HCT116 (cell line): Measurements from ENCODE around the gene NLGN4Y. TPM values are rescaled to one million over a fixed set of nuclear protein-coding genes. Genes with fewer than 3 reads are reported as not detected.

Experiments used
- ATAC-seq: fragments of 200-7000 bp; cut with Tn5 transposase; 2 replicates; pipeline ENCODE4 v1.9.1; 2020; ENCODE audit warnings: mild to moderate bottlenecking, moderate library complexity
- BruUV-seq: library from RNA; stranded (reverse); fragments of 400-500 nt; replicated peaks from 2 replicates; lab custom pipeline; 2021; lab: Mats Ljungman, UMichigan
- CTCF ChIA-PET: fragments of 300-600 bp; sonication (Branson Sonifier 250); formaldehyde crosslinking; loops from one replicate; lab custom pipeline; 2021; ENCODE audit warnings: antibody characterized with exemption; lab: Charles Lee
- POLR2A ChIA-PET: fragments of 300-600, 350-600 bp; sonication (Branson Sonifier 250); formaldehyde crosslinking; loops from one replicate; lab custom pipeline; 2021; ENCODE audit warnings: antibody characterized with exemption; lab: Charles Lee
- RAD21 ChIA-PET, 2 experiments: fragments of 300-600 bp; sonication (Branson Sonifier 250); formaldehyde crosslinking; loops; one replicate each; lab custom pipeline; 2023; ENCODE audit warnings: low total read pairs in 2 of 2; ENCODE audit not compliant: uncharacterized antibody in 2 of 2, unreplicated experiment in 2 of 2, low non-redundant PET in 1 of 2; lab: Charles Lee
- DNase-seq: peaks from one replicate; pipeline ENCODE4 v3.0.0-alpha.2; 2010; ENCODE audit warnings: low read depth, low spot score
- H2AFZ ChIP-seq: fragments of 200-600 bp; shearing (Covaris generic), sonication (generic); 2 replicates; pipeline ENCODE4 v1.6.1; 2017; ENCODE audit warnings: low read depth, mixed run types, mixed read lengths, antibody characterized with exemption, low read length; ENCODE audit not compliant: poor library complexity, severe bottlenecking
- H3K27ac ChIP-seq: 2 replicates; pipeline ENCODE4 v1.5.1; 2012; ENCODE audit warnings: low read depth, low read length
- H3K27me3 ChIP-seq: fragments of 200-600 bp; sonication (generic); 2 replicates; pipeline ENCODE4 v1.6.1; 2016; ENCODE audit warnings: mixed run types, low read length, mixed read lengths; ENCODE audit not compliant: insufficient read depth
- H3K36me3 ChIP-seq, 2 experiments: fragments of 200-500 bp in 1 of 2; fragments of 200-600 bp in 1 of 2; sonication (Bioruptor generic) in 1 of 2; sonication (generic) in 1 of 2; 2 replicates each; pipeline versions ENCODE4 v1.5.1 to v1.6.1; 2014 to 2016; ENCODE audit warnings: low read length in 2 of 2, inconsistent platforms in 1 of 2, mixed read lengths in 1 of 2, mixed run types in 1 of 2; ENCODE audit not compliant: insufficient read depth in 2 of 2, control insufficient read depth in 1 of 2
- H3K4me1 ChIP-seq, 2 experiments: fragments of 200-600 bp in 1 of 2; sonication (generic) in 1 of 2; 2 replicates each; pipeline versions ENCODE4 v1.5.1 to v1.6.1; 2012 to 2017; ENCODE audit warnings: low read length in 2 of 2, inconsistent platforms in 1 of 2, mild to moderate bottlenecking in 1 of 2, mixed read lengths in 1 of 2, mixed run types in 1 of 2, moderate library complexity in 1 of 2; ENCODE audit not compliant: insufficient read depth in 2 of 2, control insufficient read depth in 1 of 2
- H3K4me2 ChIP-seq: fragments of 200-600 bp; sonication (generic); 2 replicates; pipeline ENCODE4 v1.6.1; 2017; ENCODE audit warnings: mixed run types, low read length, mixed read lengths
- H3K4me3 ChIP-seq, 2 experiments: fragments of 200-600 bp in 1 of 2; sonication (generic) in 1 of 2; replicated peaks in 1 of 2; 2 replicates each; pipeline ENCODE4 v1.5.1; 2011 to 2016; ENCODE audit warnings: low read length in 2 of 2, control low read depth in 1 of 2, low read depth in 1 of 2, mild to moderate bottlenecking in 1 of 2, mixed read lengths in 1 of 2, mixed run types in 1 of 2
- H3K79me2 ChIP-seq: fragments of 200-600 bp; sonication (generic); 2 replicates; pipeline ENCODE4 v1.6.1; 2017; ENCODE audit warnings: mild to moderate bottlenecking, mixed run types, low read length, moderate library complexity, mixed read lengths; ENCODE audit not compliant: insufficient read depth
- H3K9ac ChIP-seq: fragments of 200-600 bp; sonication (generic); 2 replicates; pipeline ENCODE4 v1.6.1; 2016; ENCODE audit warnings: low read length, mixed read lengths
- H3K9me2 ChIP-seq: fragments of 200-600 bp; sonication (generic), shearing (Covaris generic); 2 replicates; pipeline ENCODE4 v1.6.1; 2017; ENCODE audit warnings: mixed run types, mild to moderate bottlenecking, moderate library complexity; ENCODE audit not compliant: insufficient read depth
- H3K9me3 ChIP-seq, 2 experiments: fragments of 200-500 bp in 1 of 2; fragments of 200-600 bp in 1 of 2; sonication (Bioruptor generic) in 1 of 2; sonication (generic) in 1 of 2; 2 replicates each; pipeline ENCODE4 v1.6.1; 2014 to 2017; ENCODE audit warnings: low read length in 2 of 2, mixed read lengths in 2 of 2, inconsistent platforms in 1 of 2, low read depth in 1 of 2, mild to moderate bottlenecking in 1 of 2, mixed run types in 1 of 2, moderate library complexity in 1 of 2; ENCODE audit not compliant: control insufficient read depth in 1 of 2, insufficient read depth in 1 of 2
- H4K20me1 ChIP-seq: fragments of 200-600 bp; sonication (generic), shearing (Covaris generic); 2 replicates; pipeline ENCODE4 v1.6.1; 2017; ENCODE audit warnings: mixed run types, mild to moderate bottlenecking, moderate library complexity; ENCODE audit not compliant: insufficient read depth
- CTCF ChIP-seq, 3 experiments: fragments of 200-600 bp in 1 of 3; sonication (generic) in 1 of 3; IDR thresholded peaks in 2 of 3; conservative IDR thresholded peaks in 1 of 3; 2 replicates each; pipeline ENCODE4 v1.5.1; 2012 to 2017; ENCODE audit warnings: low read depth in 2 of 3, low read length in 2 of 3, antibody characterized with exemption in 1 of 3, borderline replicate concordance in 1 of 3, control low read depth in 1 of 3, mild to moderate bottlenecking in 1 of 3, mixed read lengths in 1 of 3, mixed run types in 1 of 3, moderate library complexity in 1 of 3; ENCODE audit not compliant: insufficient read depth in 1 of 3
- EGR1 ChIP-seq: IDR thresholded peaks from 2 replicates; pipeline ENCODE4 v1.6.1; 2012; ENCODE audit warnings: low read depth
- EZH2phosphoT487 ChIP-seq: fragments of 200-600 bp; IDR thresholded peaks from 2 replicates; pipeline ENCODE4 v1.6.1; 2018; ENCODE audit warnings: antibody characterized with exemption, borderline replicate concordance
- JUND ChIP-seq: IDR thresholded peaks from 2 replicates; pipeline ENCODE4 v1.6.1; 2012
- POLR2AphosphoS5 ChIP-seq: IDR thresholded peaks from 2 replicates; pipeline ENCODE4 v1.6.1; 2011; ENCODE audit warnings: mild to moderate bottlenecking, low read depth, low read length, moderate library complexity
- RAD21 ChIP-seq: IDR thresholded peaks from 2 replicates; pipeline ENCODE4 v1.6.1; 2012; ENCODE audit warnings: low read depth, mild to moderate bottlenecking
- SRF ChIP-seq: IDR thresholded peaks from 2 replicates; pipeline ENCODE4 v1.6.1; 2012; ENCODE audit warnings: low read depth
- YY1 ChIP-seq: IDR thresholded peaks from 2 replicates; pipeline ENCODE4 v1.6.1; 2011; ENCODE audit warnings: low read length, low read depth, moderate library complexity, mild to moderate bottlenecking; ENCODE audit not compliant: insufficient replicate concordance; ENCODE audit errors: extremely low read depth
- ZBTB33 ChIP-seq: IDR thresholded peaks from 2 replicates; pipeline ENCODE4 v1.6.1; 2011; ENCODE audit warnings: mild to moderate bottlenecking, low read length, moderate library complexity; ENCODE audit not compliant: insufficient replicate concordance; ENCODE audit errors: extremely low read depth
- ZFX ChIP-seq: fragments of 450-650 bp; IDR thresholded peaks from 2 replicates; pipeline ENCODE4 v1.6.1; 2017
- ZNF274 ChIP-seq: fragments of 200-500 bp; sonication (Bioruptor generic); IDR thresholded peaks from 2 replicates; pipeline ENCODE4 v1.6.1; 2014; ENCODE audit warnings: mild to moderate bottlenecking, low read depth, low read length, inconsistent platforms
- intact Hi-C: fragments of 100-400 bp; cut with micrococcal nuclease; formaldehyde crosslinking; loops from 2 replicates; pipeline ENCODE4 v1.10.0; 2022
- total RNA-seq: library from RNA; stranded (reverse); gene quantifications from one replicate; pipeline ENCODE4 v1.2.1, GENCODE V29; 2021; ENCODE audit not compliant: unreplicated experiment
- TF ChIP-seq, protein P1 (sequence below): IDR thresholded peaks from 2 replicates; pipeline ENCODE4 v1.6.1; 2012; ENCODE audit warnings: low read depth
- TF ChIP-seq, protein P2 (sequence below): IDR thresholded peaks from 2 replicates; pipeline ENCODE4 v1.6.1; 2012

NLGN4Y gene
- total RNA-seq, 1 experiment from 2014 or later: 0.22 TPM

GRCh38 chrY:14586725-14587124 lies 62.4 kb downstream of the NLGN4Y start:
- Histone ChIP-seq H3K4me2 (no peak overlapping the region), H3K4me3 (no peak overlapping the region), H4K20me1 (no peaks in the 10 kb centered on the region), H3K36me3 (no peaks in the 10 kb centered on the region), H3K4me1 (no peaks in the 10 kb centered on the region), H3K27ac (no peak overlapping the region), H3K9me2 (no peaks in the 10 kb centered on the region)
- ChIA-PET RAD21 (no interaction called here), CTCF (no interaction called here)
- no peak for ATAC-seq
- intact Hi-C loops: no loop called here
- TF ChIP-seq RAD21 (no peak), JUND (no peak), ZBTB33 (no peak), ZNF274 (no peak), SRF (no peak), EZH2phosphoT487 (no peak), CTCF (IDR thresholded peaks at IDR 0.05 in 2 of 3, conservative IDR thresholded peaks at IDR 0.05 in 1 of 3; ENCODE audit: borderline replicate concordance in 1 of 3, insufficient read depth in 1 of 3, low read depth in 2 of 3, low read length in 2 of 3) (no peak), YY1 (no peak), EGR1 (no peak), POLR2AphosphoS5 (no peak), ZFX (no peak)
- TF ChIP-seq, protein P1, sequence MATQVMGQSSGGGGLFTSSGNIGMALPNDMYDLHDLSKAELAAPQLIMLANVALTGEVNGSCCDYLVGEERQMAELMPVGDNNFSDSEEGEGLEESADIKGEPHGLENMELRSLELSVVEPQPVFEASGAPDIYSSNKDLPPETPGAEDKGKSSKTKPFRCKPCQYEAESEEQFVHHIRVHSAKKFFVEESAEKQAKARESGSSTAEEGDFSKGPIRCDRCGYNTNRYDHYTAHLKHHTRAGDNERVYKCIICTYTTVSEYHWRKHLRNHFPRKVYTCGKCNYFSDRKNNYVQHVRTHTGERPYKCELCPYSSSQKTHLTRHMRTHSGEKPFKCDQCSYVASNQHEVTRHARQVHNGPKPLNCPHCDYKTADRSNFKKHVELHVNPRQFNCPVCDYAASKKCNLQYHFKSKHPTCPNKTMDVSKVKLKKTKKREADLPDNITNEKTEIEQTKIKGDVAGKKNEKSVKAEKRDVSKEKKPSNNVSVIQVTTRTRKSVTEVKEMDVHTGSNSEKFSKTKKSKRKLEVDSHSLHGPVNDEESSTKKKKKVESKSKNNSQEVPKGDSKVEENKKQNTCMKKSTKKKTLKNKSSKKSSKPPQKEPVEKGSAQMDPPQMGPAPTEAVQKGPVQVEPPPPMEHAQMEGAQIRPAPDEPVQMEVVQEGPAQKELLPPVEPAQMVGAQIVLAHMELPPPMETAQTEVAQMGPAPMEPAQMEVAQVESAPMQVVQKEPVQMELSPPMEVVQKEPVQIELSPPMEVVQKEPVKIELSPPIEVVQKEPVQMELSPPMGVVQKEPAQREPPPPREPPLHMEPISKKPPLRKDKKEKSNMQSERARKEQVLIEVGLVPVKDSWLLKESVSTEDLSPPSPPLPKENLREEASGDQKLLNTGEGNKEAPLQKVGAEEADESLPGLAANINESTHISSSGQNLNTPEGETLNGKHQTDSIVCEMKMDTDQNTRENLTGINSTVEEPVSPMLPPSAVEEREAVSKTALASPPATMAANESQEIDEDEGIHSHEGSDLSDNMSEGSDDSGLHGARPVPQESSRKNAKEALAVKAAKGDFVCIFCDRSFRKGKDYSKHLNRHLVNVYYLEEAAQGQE: no peak
- TF ChIP-seq, protein P2, sequence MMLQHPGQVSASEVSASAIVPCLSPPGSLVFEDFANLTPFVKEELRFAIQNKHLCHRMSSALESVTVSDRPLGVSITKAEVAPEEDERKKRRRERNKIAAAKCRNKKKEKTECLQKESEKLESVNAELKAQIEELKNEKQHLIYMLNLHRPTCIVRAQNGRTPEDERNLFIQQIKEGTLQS: no peak
- TF ChIP-seq, all 23 proteins: peak for 0
- no peak overlapping the region for H2AFZ ChIP-seq
- BruUV-seq: no TSS peak
- POLR2A ChIA-PET: no interaction called here
- no peaks in the 10 kb centered on the region for H3K9me3 ChIP-seq
- no peaks in the 10 kb centered on the region for H3K79me2 ChIP-seq
- no peak overlapping the region for H3K9ac ChIP-seq
- DNase-seq: no peak
- no peaks in the 10 kb centered on the region for H3K27me3 ChIP-seq
